SJCRH30 (cell line): ENCODE data around the gene KIAA1217. TPM values are rescaled to one million over a fixed set of nuclear protein-coding genes. Genes with fewer than 3 reads are reported as not detected.

Experiments used
- DNase-seq, 2 experiments: peaks; one replicate each; pipeline ENCODE4 v3.0.0-alpha.2; 2015 to 2020
- H3K27ac ChIP-seq: fragments of 250-450 bp; sonication (Bioruptor Pico); 2 replicates; pipeline ENCODE4 v1.5.1; 2020; ENCODE audit warnings: mild to moderate bottlenecking, moderate library complexity
- H3K27me3 ChIP-seq: fragments of 250-450 bp; sonication (Bioruptor Pico); 2 replicates; pipeline ENCODE4 v1.5.1; 2020; ENCODE audit warnings: mild to moderate bottlenecking, moderate library complexity
- H3K36me3 ChIP-seq: fragments of 250-450 bp; sonication (Bioruptor Pico); 2 replicates; pipeline ENCODE4 v1.5.1; 2020; ENCODE audit warnings: mild to moderate bottlenecking, moderate library complexity
- H3K4me1 ChIP-seq: fragments of 250-450 bp; sonication (Bioruptor Pico); 2 replicates; pipeline ENCODE4 v1.5.1; 2020; ENCODE audit warnings: mild to moderate bottlenecking, moderate library complexity
- H3K4me3 ChIP-seq: fragments of 250-450 bp; sonication (Bioruptor Pico); 2 replicates; pipeline ENCODE4 v1.5.1; 2020; ENCODE audit warnings: mild to moderate bottlenecking, moderate library complexity
- H3K9me3 ChIP-seq: fragments of 250-450 bp; sonication (Bioruptor Pico); replicated peaks from 2 replicates; pipeline ENCODE4 v1.5.1; 2020; ENCODE audit warnings: mild to moderate bottlenecking, moderate library complexity
- total RNA-seq: library from RNA; depleted of rRNA; stranded (reverse); fragments of >200 nt; shearing (Covaris generic); gene quantifications from 2 replicates; pipeline ENCODE4 v1.2.3, GENCODE V29; 2014

KIAA1217 gene
- total RNA-seq, 1 experiment from 2014 or later = 29.7 TPM

- no peak for DNase-seq
- 0 out of 2 replicates have a peak, but pooled peaks cover 2% of the 10 kb centered on the region for H3K36me3 ChIP-seq
- H3K4me1 ChIP-seq = peaks cover 14% of the 10 kb centered on the region
- H3K9me3 ChIP-seq = no peaks in the 10 kb centered on the region
- no peak overlapping the region for H3K27ac ChIP-seq
- H3K27me3 ChIP-seq = no peaks in the 10 kb centered on the region
- no peak overlapping the region for H3K4me3 ChIP-seq
Measured at GRCh38 chr10:24357344-24358004, 148.5 kb downstream of the KIAA1217 start.

GRCh38 chr10:24358022-24358421 is 149.1 kb downstream of the KIAA1217 start:
- 0 out of 2 replicates have a peak, but pooled peaks cover 2% of the 10 kb centered on the region for H3K36me3 ChIP-seq
- H3K27ac ChIP-seq = no peak overlapping the region
- H3K4me1 ChIP-seq = peaks cover 10% of the 10 kb centered on the region
- H3K4me3 ChIP-seq = no peak overlapping the region
- H3K9me3 ChIP-seq = no peaks in the 10 kb centered on the region
- DNase-seq = no peak
- H3K27me3 ChIP-seq = no peaks in the 10 kb centered on the region

- H3K4me1 ChIP-seq = peaks cover 2% of the 10 kb centered on the region
- H3K36me3 ChIP-seq = peaks cover 2% of the 10 kb centered on the region; the same call in 1 of the 2 replicates
- H3K9me3 ChIP-seq = no peaks in the 10 kb centered on the region
- peak; percentile 79 to 90 for DNase-seq
- H3K27ac ChIP-seq = no peak overlapping the region
- no peaks in the 10 kb centered on the region for H3K27me3 ChIP-seq
- H3K4me3 ChIP-seq = no peak overlapping the region
Measured at GRCh38 chr10:24360282-24361127, 151.6 kb downstream of the KIAA1217 start.

- peaks cover 6% of the 10 kb centered on the region; the same call in 1 of the 2 replicates for H3K36me3 ChIP-seq
- no peak for DNase-seq
- no peaks in the 10 kb centered on the region for H3K27me3 ChIP-seq
- H3K27ac ChIP-seq = no peak overlapping the region
- H3K9me3 ChIP-seq = no peaks in the 10 kb centered on the region
- H3K4me1 ChIP-seq = no peaks in the 10 kb centered on the region
- H3K4me3 ChIP-seq = no peak overlapping the region
Measured at GRCh38 chr10:24363070-24363469, 154.1 kb downstream of the KIAA1217 start.

GRCh38 chr10:24367688-24368087 is 158.8 kb downstream of the KIAA1217 start:
- no peaks in the 10 kb centered on the region for H3K4me1 ChIP-seq

GRCh38 chr10:24370877-24371276 is 161.9 kb downstream of the KIAA1217 start:
- H3K4me3 ChIP-seq = no peak overlapping the region
- DNase-seq = no peak

More at GRCh38 chr10:24367688-24368087, 158.8 kb downstream of the KIAA1217 start:
- no peak overlapping the region for H3K27ac ChIP-seq
- H3K36me3 ChIP-seq = peaks cover 24% of the 10 kb centered on the region
- no peak for DNase-seq
- no peaks in the 10 kb centered on the region for H3K27me3 ChIP-seq
- H3K4me3 ChIP-seq = no peak overlapping the region
- no peaks in the 10 kb centered on the region for H3K9me3 ChIP-seq

GRCh38 chr10:24371396-24371795 is 162.5 kb downstream of the KIAA1217 start:
- no peaks in the 10 kb centered on the region for H3K4me1 ChIP-seq
- no peaks in the 10 kb centered on the region for H3K9me3 ChIP-seq
- DNase-seq = no peak
- peaks cover 27% of the 10 kb centered on the region for H3K36me3 ChIP-seq
- no peak overlapping the region for H3K4me3 ChIP-seq
- H3K27me3 ChIP-seq = no peaks in the 10 kb centered on the region
- H3K27ac ChIP-seq = no peak overlapping the region

More at GRCh38 chr10:24370877-24371276, 161.9 kb downstream of the KIAA1217 start:
- Histone ChIP-seq H3K36me3 (peaks cover 27% of the 10 kb centered on the region), H3K4me1 (no peaks in the 10 kb centered on the region), H3K27me3 (no peaks in the 10 kb centered on the region), H3K9me3 (no peaks in the 10 kb centered on the region), H3K27ac (no peak overlapping the region)

GRCh38 chr10:24374134-24374915 is 165.4 kb downstream of the KIAA1217 start:
- Histone ChIP-seq H3K27ac (no peak overlapping the region), H3K4me3 (no peak overlapping the region), H3K4me1 (no peaks in the 10 kb centered on the region), H3K36me3 (peaks cover 19% of the 10 kb centered on the region), H3K27me3 (no peaks in the 10 kb centered on the region), H3K9me3 (no peaks in the 10 kb centered on the region)
- no peak for DNase-seq

- H3K27me3 ChIP-seq = no peaks in the 10 kb centered on the region
- no peak overlapping the region for H3K27ac ChIP-seq
- H3K4me1 ChIP-seq = peaks cover 4% of the 10 kb centered on the region; the same call in 1 of the 2 replicates
- no peaks in the 10 kb centered on the region for H3K9me3 ChIP-seq
- no peak for DNase-seq
- H3K4me3 ChIP-seq = no peak overlapping the region
- peaks cover 15% of the 10 kb centered on the region for H3K36me3 ChIP-seq
Measured at GRCh38 chr10:24375510-24375909, 166.6 kb downstream of the KIAA1217 start.

GRCh38 chr10:24376731-24377130 is 167.8 kb downstream of the KIAA1217 start:
- Histone ChIP-seq H3K4me1 (peaks cover 4% of the 10 kb centered on the region), H3K27me3 (no peaks in the 10 kb centered on the region), H3K36me3 (peaks cover 5% of the 10 kb centered on the region; the same call in 1 of the 2 replicates), H3K27ac (no peak overlapping the region), H3K9me3 (no peaks in the 10 kb centered on the region), H3K4me3 (no peak overlapping the region)
- no peak for DNase-seq

- peaks cover 3% of the 10 kb centered on the region; the same call in 1 of the 2 replicates for H3K36me3 ChIP-seq
- H3K4me3 ChIP-seq = no peak overlapping the region
- DNase-seq = no peak
- H3K27me3 ChIP-seq = no peaks in the 10 kb centered on the region
- H3K4me1 ChIP-seq = peaks cover 13% of the 10 kb centered on the region
- no peak overlapping the region for H3K27ac ChIP-seq
- H3K9me3 ChIP-seq = no peaks in the 10 kb centered on the region
Measured at GRCh38 chr10:24378126-24378920, 169.4 kb downstream of the KIAA1217 start.

- H3K4me3 ChIP-seq = no peak overlapping the region
- no peak for DNase-seq
- H3K27ac ChIP-seq = no peak overlapping the region
Measured at GRCh38 chr10:24381235-24382010, 172.5 kb downstream of the KIAA1217 start.

GRCh38 chr10:24382045-24382444 is 173.1 kb downstream of the KIAA1217 start:
- Histone ChIP-seq H3K4me3 (no peak overlapping the region), H3K9me3 (no peaks in the 10 kb centered on the region), H3K27ac (no peak overlapping the region; the same call in 1 of the 2 replicates), H3K4me1 (peaks cover 37% of the 10 kb centered on the region), H3K27me3 (no peaks in the 10 kb centered on the region), H3K36me3 (peaks cover 19% of the 10 kb centered on the region)
- DNase-seq = peak in 1 of 2 experiments; percentile 30

More at GRCh38 chr10:24381235-24382010, 172.5 kb downstream of the KIAA1217 start:
- Histone ChIP-seq H3K36me3 (peaks cover 14% of the 10 kb centered on the region), H3K27me3 (no peaks in the 10 kb centered on the region), H3K9me3 (no peaks in the 10 kb centered on the region), H3K4me1 (peaks cover 37% of the 10 kb centered on the region)
